HG03571 (cell line): Measurements from ENCODE around the gene EGR1.

ENCODE experiments used
- ATAC-seq: cut with Tn5 transposase; IDR thresholded peaks from one replicate; pipeline ENCODE4 v1.9.1; 2021; ENCODE audit not compliant: unreplicated experiment

The EGR1 gene

DNA sequence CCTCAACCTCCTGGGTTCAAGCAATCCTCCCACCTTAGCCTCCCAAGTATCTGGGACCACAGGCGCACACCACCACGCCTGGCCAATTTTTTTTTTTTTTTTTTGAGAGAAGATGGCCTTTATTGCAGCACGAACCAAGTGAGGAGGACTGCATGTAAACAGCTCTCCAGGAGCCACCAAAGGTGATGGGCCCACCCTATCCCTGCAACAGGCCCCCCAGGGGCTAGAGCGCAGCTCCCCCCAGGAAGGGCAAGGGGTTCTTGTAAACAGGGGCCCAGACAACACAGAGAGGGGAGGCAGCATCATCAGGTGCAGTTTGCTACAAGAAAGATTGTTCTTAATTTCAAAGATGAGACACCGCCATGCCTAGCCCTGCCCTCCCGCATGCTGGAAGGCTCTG, 12.6 kb upstream of the EGR1 start:
- ATAC-seq, result no peak

DNA sequence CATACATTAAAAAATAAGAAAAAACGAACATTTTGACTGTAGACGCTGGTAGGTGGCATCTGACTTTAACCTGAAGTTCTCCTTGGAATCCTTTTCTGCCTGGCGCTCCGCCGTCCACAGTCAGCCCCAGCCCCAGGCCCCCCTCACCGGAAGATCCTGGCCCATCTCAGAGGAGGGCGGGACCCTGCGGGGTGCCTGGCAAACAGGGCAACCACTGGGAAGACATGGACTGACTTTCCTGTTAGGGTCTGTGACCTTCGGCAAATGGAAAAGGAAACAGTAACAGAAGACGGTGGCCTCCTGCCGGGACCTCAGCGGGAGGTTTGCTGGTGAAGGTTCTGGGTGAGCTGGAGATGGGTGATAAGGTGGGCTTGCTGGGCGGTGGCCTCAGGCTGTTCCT, 11.7 kb upstream of the EGR1 start:
- ATAC-seq, result no peak

GRCh38 chr5:138454121-138454520, 11.2 kb upstream of the EGR1 start:
- no peak for ATAC-seq

DNA sequence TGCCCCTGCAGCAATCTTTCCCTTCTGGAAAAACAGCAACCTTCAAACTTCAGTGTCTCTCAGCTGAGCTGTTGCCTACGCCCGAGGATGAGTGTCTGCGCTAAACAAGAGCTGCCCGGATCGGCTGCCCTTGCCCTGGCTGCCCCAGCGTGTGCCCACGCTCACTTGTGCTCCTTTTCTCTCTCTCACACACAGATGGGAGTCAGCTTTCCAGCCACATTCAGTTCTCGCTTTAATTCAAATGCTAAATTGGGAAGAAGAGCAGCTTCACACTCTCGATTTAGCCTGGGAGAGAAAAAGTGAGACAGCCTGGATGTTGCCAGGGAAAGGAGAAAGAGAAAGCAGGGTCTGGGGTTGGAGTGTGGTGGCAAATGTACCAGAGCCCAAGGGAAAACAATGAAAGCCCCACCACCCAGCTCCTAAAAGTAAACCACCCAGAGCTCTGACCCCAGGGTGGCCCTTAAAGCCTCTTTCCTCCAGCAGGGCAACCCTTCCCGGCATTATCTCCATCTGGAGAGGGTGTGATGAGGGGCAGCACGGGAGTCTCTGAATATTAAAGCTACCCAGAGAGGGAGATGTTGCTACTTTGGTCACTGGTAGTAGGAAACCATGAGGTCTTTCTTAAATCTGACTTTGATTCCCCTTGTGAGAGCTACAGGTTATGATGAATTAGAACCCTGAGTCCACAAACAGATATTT, 9.9 kb upstream of the EGR1 start:
- no peak for ATAC-seq

GRCh38 chr5:138457531-138458275, 7.6 kb upstream of the EGR1 start:
- no peak for ATAC-seq

DNA sequence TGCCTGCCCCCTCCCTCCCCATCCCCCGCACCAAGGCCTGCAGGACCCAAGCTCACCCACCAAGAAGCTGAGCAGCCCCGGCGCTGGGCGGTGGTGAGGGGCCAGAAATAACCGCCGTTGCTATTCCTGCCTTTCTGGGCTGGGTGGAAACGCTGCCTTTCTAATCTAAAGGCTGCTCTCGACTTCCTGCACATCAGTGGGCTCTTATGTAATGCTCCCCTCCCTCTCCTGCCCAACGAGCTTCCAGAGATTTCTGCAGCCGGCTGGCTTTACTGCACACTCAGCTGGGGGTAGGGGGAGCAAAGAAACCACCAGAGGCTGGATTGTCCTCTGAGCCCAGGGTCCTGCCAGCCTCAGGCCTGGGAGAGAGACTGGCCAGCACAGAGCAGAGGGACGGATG, 6.9 kb upstream of the EGR1 start:
- no peak for ATAC-seq

GRCh38 chr5:138458856-138459255, 6.4 kb upstream of the EGR1 start:
- ATAC-seq, result no peak

DNA sequence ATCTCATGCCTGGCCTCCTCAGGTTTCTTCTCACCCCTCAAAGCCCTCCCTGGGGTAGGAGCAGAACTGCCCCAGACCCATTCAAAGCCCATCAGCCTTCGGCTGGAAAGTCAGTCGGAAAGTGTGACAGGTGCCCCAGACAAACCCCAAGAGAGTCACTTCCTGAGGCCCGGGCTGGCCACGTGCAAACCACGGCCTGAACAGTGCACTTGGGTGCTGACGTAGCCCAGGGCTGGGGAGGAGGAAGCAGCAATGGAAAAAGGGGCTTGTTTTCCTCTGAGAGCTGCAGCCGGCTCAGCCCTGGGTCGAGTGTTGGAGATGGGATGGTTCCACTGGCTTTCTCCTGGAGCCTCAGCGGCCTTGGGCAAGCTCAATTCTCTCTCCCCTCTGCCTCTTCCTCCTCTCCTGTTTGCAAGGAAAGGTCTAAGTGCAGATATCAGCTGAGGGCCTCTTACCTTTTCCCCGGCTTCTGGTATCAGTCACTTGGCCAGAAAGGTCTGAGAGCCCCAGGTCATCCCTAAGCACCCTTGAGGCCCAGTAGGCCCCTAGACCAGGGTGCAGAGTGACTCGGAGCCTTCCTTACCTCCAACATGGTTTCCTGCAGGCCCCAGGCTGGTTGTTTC, 5.9 kb upstream of the EGR1 start:
- no peak for ATAC-seq

- no peak for ATAC-seq
Measured at GRCh38 chr5:138460032-138460693, 5.1 kb upstream of the EGR1 start.

DNA sequence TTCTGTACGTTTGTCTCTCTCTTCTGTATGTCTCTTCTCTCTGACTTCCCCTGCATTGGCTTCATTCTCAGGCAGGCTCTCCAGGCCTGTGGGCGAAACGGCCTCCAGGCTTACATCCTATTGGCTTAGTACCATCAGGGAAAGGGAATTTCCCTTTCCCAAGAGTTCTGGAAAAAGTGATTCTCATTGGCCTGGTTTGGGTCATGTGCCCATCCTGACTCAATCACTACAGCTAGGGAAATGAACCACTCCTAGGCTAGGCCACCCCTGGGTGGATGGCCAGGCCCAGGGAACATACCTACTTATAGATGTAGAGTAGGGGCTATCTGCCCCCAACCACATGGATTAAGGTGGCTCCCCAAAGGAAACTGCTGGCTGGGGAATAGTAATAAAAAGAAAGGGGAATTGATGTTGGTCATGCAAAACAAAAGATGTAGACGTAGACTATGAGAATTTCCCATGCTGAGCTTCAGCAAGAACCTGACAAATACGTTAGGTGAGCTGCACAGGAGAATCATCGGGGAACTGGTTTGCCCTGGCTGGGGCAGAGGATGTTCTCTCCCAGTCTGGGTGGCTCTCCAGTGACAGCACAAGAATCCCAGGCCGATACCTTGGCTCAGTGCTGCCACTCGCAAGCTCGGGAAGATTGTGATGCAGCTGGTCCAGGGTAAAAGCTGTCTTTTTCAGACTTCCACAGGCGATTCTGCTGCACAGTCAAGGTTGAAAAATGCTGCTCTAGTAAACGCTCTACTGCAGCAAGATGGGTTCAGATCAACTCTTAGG, 3.7 kb upstream of the EGR1 start:
- ATAC-seq, result no peak

- no peak for ATAC-seq
Measured at GRCh38 chr5:138463419-138464007, 1.8 kb upstream of the EGR1 start.

DNA sequence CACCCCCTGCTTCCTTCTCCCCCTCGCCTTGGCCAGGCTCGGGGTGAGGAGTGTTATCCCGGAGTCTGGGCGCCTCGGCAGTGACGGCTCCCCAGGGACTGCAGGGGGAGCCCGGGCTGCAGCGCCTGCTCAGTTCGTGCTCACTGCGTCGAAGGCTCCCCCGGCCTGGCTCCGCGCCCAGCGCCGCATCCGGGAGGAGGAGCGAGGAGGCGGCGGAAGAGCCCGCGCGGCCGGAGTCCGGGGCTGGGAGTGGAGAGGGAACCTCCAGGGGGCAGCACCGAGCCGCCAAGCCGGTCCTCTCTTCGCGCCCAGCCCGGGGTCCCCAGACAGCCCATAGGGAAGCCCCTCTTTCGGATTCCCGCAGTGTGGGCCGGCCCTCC, 1.3 kb upstream of the EGR1 start:
- peak; percentile 47 for ATAC-seq

DNA sequence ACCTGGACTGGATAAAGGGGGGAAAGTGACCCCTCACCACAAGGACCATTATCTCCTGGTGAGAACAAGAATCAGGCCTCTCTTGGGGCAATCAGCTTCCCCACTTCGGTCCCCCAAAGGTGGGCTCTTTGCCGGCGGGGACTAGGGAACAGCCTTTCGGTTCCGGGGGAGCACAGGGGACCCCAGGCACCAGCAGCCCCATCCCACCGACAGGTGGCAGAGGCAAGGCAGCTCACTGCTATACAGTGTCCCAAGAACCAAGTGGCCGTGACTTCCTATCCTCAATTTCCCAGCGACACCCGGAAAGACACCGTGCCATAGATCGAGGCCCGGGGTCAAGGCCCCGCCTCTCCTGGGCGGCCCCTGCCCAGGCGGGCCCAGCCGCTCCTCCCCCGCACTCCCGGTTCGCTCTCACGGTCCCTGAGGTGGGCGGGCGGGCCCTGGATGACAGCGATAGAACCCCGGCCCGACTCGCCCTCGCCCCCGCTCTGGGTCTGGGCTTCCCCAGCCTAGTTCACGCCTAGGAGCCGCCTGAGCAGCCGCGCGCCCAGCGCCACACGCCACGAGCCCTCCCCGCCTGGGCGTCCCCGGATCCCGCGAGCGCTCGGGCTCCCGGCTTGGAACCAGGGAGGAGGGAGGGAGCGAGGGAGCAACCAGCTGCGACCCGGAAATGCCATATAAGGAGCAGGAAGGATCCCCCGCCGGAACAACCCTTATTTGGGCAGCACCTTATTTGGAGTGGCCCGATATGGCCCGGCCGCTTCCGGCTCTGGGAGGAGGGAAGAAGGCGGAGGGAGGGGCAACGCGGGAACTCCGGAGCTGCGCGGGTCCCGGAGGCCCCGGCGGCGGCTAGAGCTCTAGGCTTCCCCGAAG, 655 bp upstream of the EGR1 start:
- ATAC-seq, result peak; percentile 70

- no peak for ATAC-seq
Measured at GRCh38 chr5:138466125-138466899, 1.0 kb downstream of the EGR1 start.

- ATAC-seq, result no peak
Measured at GRCh38 chr5:138466900-138467710, 1.8 kb downstream of the EGR1 start.

- no peak for ATAC-seq
Measured at GRCh38 chr5:138467711-138468132, 2.4 kb downstream of the EGR1 start.

DNA sequence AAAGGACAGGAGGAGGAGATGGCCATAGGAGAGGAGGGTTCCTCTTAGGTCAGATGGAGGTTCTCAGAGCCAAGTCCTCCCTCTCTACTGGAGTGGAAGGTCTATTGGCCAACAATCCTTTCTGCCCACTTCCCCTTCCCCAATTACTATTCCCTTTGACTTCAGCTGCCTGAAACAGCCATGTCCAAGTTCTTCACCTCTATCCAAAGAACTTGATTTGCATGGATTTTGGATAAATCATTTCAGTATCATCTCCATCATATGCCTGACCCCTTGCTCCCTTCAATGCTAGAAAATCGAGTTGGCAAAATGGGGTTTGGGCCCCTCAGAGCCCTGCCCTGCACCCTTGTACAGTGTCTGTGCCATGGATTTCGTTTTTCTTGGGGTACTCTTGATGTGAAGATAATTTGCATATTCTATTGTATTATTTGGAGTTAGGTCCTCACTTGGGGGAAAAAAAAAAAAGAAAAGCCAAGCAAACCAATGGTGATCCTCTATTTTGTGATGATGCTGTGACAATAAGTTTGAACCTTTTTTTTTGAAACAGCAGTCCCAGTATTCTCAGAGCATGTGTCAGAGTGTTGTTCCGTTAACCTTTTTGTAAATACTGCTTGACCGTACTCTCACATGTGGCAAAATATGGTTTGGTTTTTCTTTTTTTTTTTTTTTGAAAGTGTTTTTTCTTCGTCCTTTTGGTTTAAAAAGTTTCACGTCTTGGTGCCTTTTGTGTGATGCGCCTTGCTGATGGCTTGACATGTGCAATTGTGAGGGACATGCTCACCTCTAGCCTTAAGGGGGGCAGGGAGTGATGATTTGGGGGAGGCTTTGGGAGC, 3.1 kb downstream of the EGR1 start:
- ATAC-seq, result no peak
